SK-MEL-5 (cell line): ENCODE measurements around the gene SUPT5H. TPM values are rescaled to one million over a fixed set of nuclear protein-coding genes. Genes with fewer than 3 reads are reported as not detected.

Source experiments
- DNase-seq: peaks from one replicate; pipeline ENCODE4 v3.0.0-alpha.2; 2016; ENCODE audit warnings: low read depth, low spot score
- in situ Hi-C: cut with HindIII; loops from 2 replicates; pipeline ENCODE4 v1.10.0; 2016; ENCODE audit warnings: low sequenced_read_pairs, high pct_unique_total_duplicates, low pct_unique_long_range_greater_than_20kb
- small RNA-seq, 2 experiments: library from RNA; depleted of rRNA; stranded (forward); fragments of <200 nt; gene quantifications; one replicate each; pipeline ENCODE3, GENCODE V24; 2014
- total RNA-seq: library from RNA; depleted of rRNA; stranded (reverse); fragments of >200 nt; shearing (Covaris generic); gene quantifications from 2 replicates; pipeline ENCODE4 v1.2.3, GENCODE V29; 2014; rRNA removed

The SUPT5H gene
- total RNA-seq, 1 experiment from 2014 or later: 98.8 TPM

GRCh38 chr19:39525205-39525604, 79.8 kb downstream of the SUPT5H start:
- in situ Hi-C loops: no loop called here

More at GRCh38 chr19:39525205-39525604, 79.8 kb downstream of the SUPT5H start:
- no peak for DNase-seq

Small RNAs within 50 kb of the gene (small RNA-seq; reads per million reads assigned to genes)
- gene MIR4530: 0 reads per million in 2 experiments

Other genes starting within 250 kb of the SUPT5H start
- 0.21 and 0.67 TPM in 2 replicates for gene NCCRP1, start 248.6 kb upstream of the SUPT5H start, total RNA-seq
- gene SYCN, start 241.3 kb upstream of the SUPT5H start, total RNA-seq: not detected in 2 replicates
- gene IFNL3, start 200.6 kb upstream of the SUPT5H start, total RNA-seq: not detected in 2 replicates
- gene IFNL4, start 196.7 kb upstream of the SUPT5H start, total RNA-seq: not detected in 2 replicates
- gene IFNL2, start 177.2 kb upstream of the SUPT5H start, total RNA-seq: not detected in 2 replicates
- gene IFNL1, start 149.2 kb upstream of the SUPT5H start, total RNA-seq: not detected in 2 replicates
- gene LRFN1, start 124.7 kb upstream of the SUPT5H start, total RNA-seq: 1.6 TPM in 2 replicates
- gene GMFG, start 109.5 kb upstream of the SUPT5H start, total RNA-seq: 0.58 and 0.88 TPM in 2 replicates
- 69.9 and 78.5 TPM in 2 replicates for gene SAMD4B, start 103.2 kb upstream of the SUPT5H start, total RNA-seq
- gene PAF1, start 54.5 kb upstream of the SUPT5H start, total RNA-seq: 21.3 and 29.6 TPM in 2 replicates
- gene MED29, start 54.2 kb upstream of the SUPT5H start, total RNA-seq: 20.9 and 23.2 TPM in 2 replicates
- 2.6 and 3.1 TPM in 2 replicates for gene ZFP36, start 38.7 kb upstream of the SUPT5H start, total RNA-seq
- 22.3 and 27.2 TPM in 2 replicates for gene PLEKHG2, start 32.9 kb upstream of the SUPT5H start, total RNA-seq
- gene RPS16, start 9.6 kb upstream of the SUPT5H start, total RNA-seq: 66.0 and 110 TPM in 2 replicates
- 431 and 474 TPM in 2 replicates for gene TIMM50, start 35.3 kb downstream of the SUPT5H start, total RNA-seq
- gene DLL3, start 53.4 kb downstream of the SUPT5H start, total RNA-seq: 42.4 and 45.3 TPM in 2 replicates
- not detected in 2 replicates for gene SELENOV, start 69.6 kb downstream of the SUPT5H start, total RNA-seq
- gene EID2B, start 87.3 kb downstream of the SUPT5H start, total RNA-seq: 4.2 and 4.3 TPM in 2 replicates
- gene EID2, start 94.6 kb downstream of the SUPT5H start, total RNA-seq: 16.7 and 20.7 TPM in 2 replicates
- not detected in 2 replicates for gene LGALS13, start 156.9 kb downstream of the SUPT5H start, total RNA-seq
- not detected in 2 replicates for gene LGALS16, start 210.3 kb downstream of the SUPT5H start, total RNA-seq